Measurements from ENCODE around the gene TNNT2. TPM values are rescaled to one million over a fixed set of nuclear protein-coding genes. Genes with fewer than 3 reads are reported as not detected.

The TNNT2 gene
- polyA plus RNA-seq, 2 donors, result 7.1 to 7.5 TPM

GRCh38 chr1:201360901-201361651 lies 16.4 kb downstream of the TNNT2 start:
- no peaks in the 10 kb centered on the region for H3K9me3 ChIP-seq (ENCODE audit: control insufficient read depth in 2 of 2, insufficient read depth in 1 of 2, low read depth in 1 of 2, low read length in 1 of 2)
- WGBS, 2 donors, result 79 to 81% methylated on average over 15 of the region's 15 CpGs
- no peak overlapping the region for H3K4me3 ChIP-seq (ENCODE audit: low read depth in 1 of 2, low read length in 2 of 2)
- H3K4me1 ChIP-seq (ENCODE audit: control insufficient read depth in 2 of 2, insufficient read depth in 2 of 2, low read length in 1 of 2), result peaks cover 0 to 6% of the 10 kb centered on the region in 2 donors
- no peak overlapping the region for H3K27ac ChIP-seq (ENCODE audit: low read depth in 2 of 2, low read length in 1 of 2)
- no peaks in the 10 kb centered on the region for H3K27me3 ChIP-seq (ENCODE audit: control insufficient read depth in 1 of 2, insufficient read depth in 2 of 2, low read length in 2 of 2)
- H3K36me3 ChIP-seq (ENCODE audit: control insufficient read depth in 2 of 2, insufficient read depth in 2 of 2, low read length in 1 of 2), result no peaks in the 10 kb centered on the region

GRCh38 chr1:201360486-201360885 lies 17.0 kb downstream of the TNNT2 start:
- no peak overlapping the region for H3K4me3 ChIP-seq (ENCODE audit: low read depth in 1 of 2, low read length in 2 of 2)
- peaks cover 2 to 6% of the 10 kb centered on the region in 2 donors for H3K4me1 ChIP-seq (ENCODE audit: control insufficient read depth in 2 of 2, insufficient read depth in 2 of 2, low read length in 1 of 2)
- H3K27me3 ChIP-seq (ENCODE audit: control insufficient read depth in 1 of 2, insufficient read depth in 2 of 2, low read length in 2 of 2), result no peaks in the 10 kb centered on the region
- WGBS, 2 donors, result 88% methylated on average over 7 of the region's 7 CpGs
- no peak overlapping the region for H3K27ac ChIP-seq (ENCODE audit: low read depth in 2 of 2, low read length in 1 of 2)
- no peaks in the 10 kb centered on the region for H3K36me3 ChIP-seq (ENCODE audit: control insufficient read depth in 2 of 2, insufficient read depth in 2 of 2, low read length in 1 of 2)
- no peaks in the 10 kb centered on the region for H3K9me3 ChIP-seq (ENCODE audit: control insufficient read depth in 2 of 2, insufficient read depth in 1 of 2, low read depth in 1 of 2, low read length in 1 of 2)

GRCh38 chr1:201359873-201360210 lies 17.6 kb downstream of the TNNT2 start:
- Histone ChIP-seq H3K36me3 (ENCODE audit: control insufficient read depth in 2 of 2, insufficient read depth in 2 of 2, low read length in 1 of 2) (no peaks in the 10 kb centered on the region), H3K4me3 (ENCODE audit: low read depth in 1 of 2, low read length in 2 of 2) (no peak overlapping the region), H3K4me1 (ENCODE audit: control insufficient read depth in 2 of 2, insufficient read depth in 2 of 2, low read length in 1 of 2) (peaks cover 4 to 9% of the 10 kb centered on the region in 2 donors), H3K27me3 (ENCODE audit: control insufficient read depth in 1 of 2, insufficient read depth in 2 of 2, low read length in 2 of 2) (no peaks in the 10 kb centered on the region), H3K9me3 (ENCODE audit: control insufficient read depth in 2 of 2, insufficient read depth in 1 of 2, low read depth in 1 of 2, low read length in 1 of 2) (no peaks in the 10 kb centered on the region), H3K27ac (ENCODE audit: low read depth in 2 of 2, low read length in 1 of 2) (no peak overlapping the region)
- 81 to 90% methylated on average over 2 of the region's 2 CpGs for whole genome bisulfite sequencing, 2 donors

GRCh38 chr1:201359031-201359872 lies 18.2 kb downstream of the TNNT2 start:
- Histone ChIP-seq H3K4me3 (ENCODE audit: low read depth in 1 of 2, low read length in 2 of 2) (no peak overlapping the region), H3K36me3 (ENCODE audit: control insufficient read depth in 2 of 2, insufficient read depth in 2 of 2, low read length in 1 of 2) (no peaks in the 10 kb centered on the region), H3K4me1 (ENCODE audit: control insufficient read depth in 2 of 2, insufficient read depth in 2 of 2, low read length in 1 of 2) (peaks cover 9 to 15% of the 10 kb centered on the region in 2 donors), H3K9me3 (ENCODE audit: control insufficient read depth in 2 of 2, insufficient read depth in 1 of 2, low read depth in 1 of 2, low read length in 1 of 2) (no peaks in the 10 kb centered on the region), H3K27me3 (ENCODE audit: control insufficient read depth in 1 of 2, insufficient read depth in 2 of 2, low read length in 2 of 2) (no peaks in the 10 kb centered on the region), H3K27ac (ENCODE audit: low read depth in 2 of 2, low read length in 1 of 2) (no peak overlapping the region)
- 79 to 86% methylated on average over 18 of the region's 18 CpGs for WGBS, 2 donors

GRCh38 chr1:201358596-201358995 lies 18.9 kb downstream of the TNNT2 start:
- WGBS, 2 donors, result 64 to 82% methylated on average over 4 of the region's 4 CpGs
- no peak overlapping the region for H3K27ac ChIP-seq (ENCODE audit: low read depth in 2 of 2, low read length in 1 of 2)
- H3K27me3 ChIP-seq (ENCODE audit: control insufficient read depth in 1 of 2, insufficient read depth in 2 of 2, low read length in 2 of 2), result no peaks in the 10 kb centered on the region

GRCh38 chr1:201357636-201358348 lies 19.7 kb downstream of the TNNT2 start:
- Histone ChIP-seq H3K36me3 (ENCODE audit: control insufficient read depth in 2 of 2, insufficient read depth in 2 of 2, low read length in 1 of 2) (no peaks in the 10 kb centered on the region), H3K27ac (ENCODE audit: low read depth in 2 of 2, low read length in 1 of 2) (no peak overlapping the region), H3K4me3 (ENCODE audit: low read depth in 1 of 2, low read length in 2 of 2) (no peak overlapping the region), H3K9me3 (ENCODE audit: control insufficient read depth in 2 of 2, insufficient read depth in 1 of 2, low read depth in 1 of 2, low read length in 1 of 2) (no peaks in the 10 kb centered on the region), H3K27me3 (ENCODE audit: control insufficient read depth in 1 of 2, insufficient read depth in 2 of 2, low read length in 2 of 2) (no peaks in the 10 kb centered on the region), H3K4me1 (ENCODE audit: control insufficient read depth in 2 of 2, insufficient read depth in 2 of 2, low read length in 1 of 2) (peaks cover 9 to 24% of the 10 kb centered on the region in 2 donors)
- WGBS, 2 donors, result 73% methylated on average over 10 of the region's 10 CpGs

More at GRCh38 chr1:201358596-201358995, 18.9 kb downstream of the TNNT2 start:
- Histone ChIP-seq H3K36me3 (ENCODE audit: control insufficient read depth in 2 of 2, insufficient read depth in 2 of 2, low read length in 1 of 2) (no peaks in the 10 kb centered on the region), H3K9me3 (ENCODE audit: control insufficient read depth in 2 of 2, insufficient read depth in 1 of 2, low read depth in 1 of 2, low read length in 1 of 2) (no peaks in the 10 kb centered on the region), H3K4me1 (ENCODE audit: control insufficient read depth in 2 of 2, insufficient read depth in 2 of 2, low read length in 1 of 2) (peaks cover 9 to 22% of the 10 kb centered on the region in 2 donors), H3K4me3 (ENCODE audit: low read depth in 1 of 2, low read length in 2 of 2) (no peak overlapping the region)

- no peak overlapping the region for H3K27ac ChIP-seq (ENCODE audit: low read depth in 2 of 2, low read length in 1 of 2)
- peaks cover 9 to 24% of the 10 kb centered on the region in 2 donors for H3K4me1 ChIP-seq (ENCODE audit: control insufficient read depth in 2 of 2, insufficient read depth in 2 of 2, low read length in 1 of 2)
- no peaks in the 10 kb centered on the region for H3K9me3 ChIP-seq (ENCODE audit: control insufficient read depth in 2 of 2, insufficient read depth in 1 of 2, low read depth in 1 of 2, low read length in 1 of 2)
- no peaks in the 10 kb centered on the region for H3K36me3 ChIP-seq (ENCODE audit: control insufficient read depth in 2 of 2, insufficient read depth in 2 of 2, low read length in 1 of 2)
- WGBS, 2 donors, result 92 to 93% methylated on average over 6 to 8 of the region's 8 CpGs
- no peaks in the 10 kb centered on the region for H3K27me3 ChIP-seq (ENCODE audit: control insufficient read depth in 1 of 2, insufficient read depth in 2 of 2, low read length in 2 of 2)
- H3K4me3 ChIP-seq (ENCODE audit: low read depth in 1 of 2, low read length in 2 of 2), result no peak overlapping the region
Observed at GRCh38 chr1:201357211-201357610, 20.3 kb downstream of the TNNT2 start.

GRCh38 chr1:201356701-201357100 lies 20.8 kb downstream of the TNNT2 start:
- H3K4me1 ChIP-seq (ENCODE audit: control insufficient read depth in 2 of 2, insufficient read depth in 2 of 2, low read length in 1 of 2), result peaks cover 9 to 24% of the 10 kb centered on the region in 2 donors
- H3K4me3 ChIP-seq (ENCODE audit: low read depth in 1 of 2, low read length in 2 of 2), result no peak overlapping the region
- no peaks in the 10 kb centered on the region for H3K27me3 ChIP-seq (ENCODE audit: control insufficient read depth in 1 of 2, insufficient read depth in 2 of 2, low read length in 2 of 2)
- H3K36me3 ChIP-seq (ENCODE audit: control insufficient read depth in 2 of 2, insufficient read depth in 2 of 2, low read length in 1 of 2), result no peaks in the 10 kb centered on the region
- no peak overlapping the region for H3K27ac ChIP-seq (ENCODE audit: low read depth in 2 of 2, low read length in 1 of 2)
- WGBS, 2 donors, result 79 to 85% methylated on average over 11 of the region's 11 CpGs
- no peaks in the 10 kb centered on the region for H3K9me3 ChIP-seq (ENCODE audit: control insufficient read depth in 2 of 2, insufficient read depth in 1 of 2, low read depth in 1 of 2, low read length in 1 of 2)

- peaks cover 9 to 24% of the 10 kb centered on the region in 2 donors for H3K4me1 ChIP-seq (ENCODE audit: control insufficient read depth in 2 of 2, insufficient read depth in 2 of 2, low read length in 1 of 2)
- no peak overlapping the region for H3K27ac ChIP-seq (ENCODE audit: low read depth in 2 of 2, low read length in 1 of 2)
- no peaks in the 10 kb centered on the region for H3K27me3 ChIP-seq (ENCODE audit: control insufficient read depth in 1 of 2, insufficient read depth in 2 of 2, low read length in 2 of 2)
- 93 to 94% methylated on average over 5 of the region's 5 CpGs for WGBS, 2 donors
- H3K4me3 ChIP-seq (ENCODE audit: low read depth in 1 of 2, low read length in 2 of 2), result no peak overlapping the region
- H3K9me3 ChIP-seq (ENCODE audit: control insufficient read depth in 2 of 2, insufficient read depth in 1 of 2, low read depth in 1 of 2, low read length in 1 of 2), result no peaks in the 10 kb centered on the region
- no peaks in the 10 kb centered on the region for H3K36me3 ChIP-seq (ENCODE audit: control insufficient read depth in 2 of 2, insufficient read depth in 2 of 2, low read length in 1 of 2)
Observed at GRCh38 chr1:201356236-201356635, 21.2 kb downstream of the TNNT2 start.

Data from esophagus (tissue), 2 donors.